GM10248 (cell line): Measurements from ENCODE around the gene SERINC2.
A peak's percentile ranks its signal among the peaks of the same experiment; 100 is the strongest.

Experiments used
- CTCF ChIA-PET: fragments of 300-600 bp; sonication (Branson Sonifier 250); formaldehyde crosslinking; extraction: SDS; loops from one replicate; lab custom pipeline; 2021; ENCODE audit warnings: antibody characterized with exemption; lab: Yijun Ruan, JAX
- POLR2A ChIA-PET: fragments of 350-650 bp; sonication (Branson Sonifier 250); formaldehyde crosslinking; extraction: SDS; loops from one replicate; lab custom pipeline; 2020; ENCODE audit warnings: antibody characterized with exemption; lab: Yijun Ruan, JAX
- DNase-seq: peaks from one replicate; pipeline ENCODE4 v3.0.0; 2012; ENCODE audit errors: extremely low spot score
- TF ChIP-seq, protein P1 (sequence below): IDR thresholded peaks from 2 replicates; pipeline ENCODE4 v1.5.1; 2012; ENCODE audit warnings: mild to moderate bottlenecking, low read depth; ENCODE audit errors: extremely low read depth, missing control alignments, control extremely low read depth

Gene SERINC2

DNA sequence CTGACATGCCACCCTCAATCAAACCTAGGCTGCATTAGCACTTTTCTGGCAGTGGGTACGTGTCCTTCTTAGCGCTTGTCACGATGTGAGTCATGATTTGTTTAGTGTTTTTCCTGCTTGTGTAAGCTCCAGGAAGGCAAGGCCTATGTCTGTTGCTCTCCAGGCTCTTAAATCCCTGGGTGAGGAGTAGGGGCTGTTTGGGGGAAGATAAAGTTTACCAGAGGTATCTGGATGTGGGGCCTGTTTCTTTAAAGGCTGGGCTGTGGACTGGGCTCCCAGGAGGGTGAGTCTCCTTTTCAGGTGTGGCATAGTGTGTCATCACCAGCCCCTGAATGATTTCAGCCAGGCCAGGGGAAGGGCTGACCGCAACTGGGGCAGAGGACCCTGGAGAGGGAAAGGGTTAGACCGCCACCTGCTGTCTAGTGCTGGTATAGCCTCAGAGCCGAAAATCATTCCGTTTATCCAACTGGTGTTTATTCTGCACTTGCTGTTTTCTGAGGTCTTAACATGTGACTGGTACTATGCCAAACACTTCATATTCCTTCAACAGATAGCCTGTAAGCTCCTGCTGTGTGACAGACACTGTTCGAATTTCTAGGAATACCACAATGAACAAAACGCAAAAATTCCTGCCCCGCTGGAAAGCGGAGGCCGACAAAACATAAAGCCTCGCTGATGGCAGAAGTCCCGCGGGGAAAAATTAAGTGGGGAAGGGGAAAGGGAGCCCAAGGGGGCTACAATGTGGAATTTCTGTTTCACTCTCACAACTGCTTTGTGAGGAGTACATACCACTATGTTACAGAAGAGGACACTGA is 9.7 kb downstream of the SERINC2 start:
- DNase-seq: peak; percentile 78
- CTCF ChIA-PET: interaction anchor here (0.6 to 9.5 kb wide), 26 partner anchors 8 to 265 kb away, joined by 3 to 95 read pairs (median 3); partner anchors contain the start of genes SNRNP40 and ZCCHC17
- TF ChIP-seq, protein P1, sequence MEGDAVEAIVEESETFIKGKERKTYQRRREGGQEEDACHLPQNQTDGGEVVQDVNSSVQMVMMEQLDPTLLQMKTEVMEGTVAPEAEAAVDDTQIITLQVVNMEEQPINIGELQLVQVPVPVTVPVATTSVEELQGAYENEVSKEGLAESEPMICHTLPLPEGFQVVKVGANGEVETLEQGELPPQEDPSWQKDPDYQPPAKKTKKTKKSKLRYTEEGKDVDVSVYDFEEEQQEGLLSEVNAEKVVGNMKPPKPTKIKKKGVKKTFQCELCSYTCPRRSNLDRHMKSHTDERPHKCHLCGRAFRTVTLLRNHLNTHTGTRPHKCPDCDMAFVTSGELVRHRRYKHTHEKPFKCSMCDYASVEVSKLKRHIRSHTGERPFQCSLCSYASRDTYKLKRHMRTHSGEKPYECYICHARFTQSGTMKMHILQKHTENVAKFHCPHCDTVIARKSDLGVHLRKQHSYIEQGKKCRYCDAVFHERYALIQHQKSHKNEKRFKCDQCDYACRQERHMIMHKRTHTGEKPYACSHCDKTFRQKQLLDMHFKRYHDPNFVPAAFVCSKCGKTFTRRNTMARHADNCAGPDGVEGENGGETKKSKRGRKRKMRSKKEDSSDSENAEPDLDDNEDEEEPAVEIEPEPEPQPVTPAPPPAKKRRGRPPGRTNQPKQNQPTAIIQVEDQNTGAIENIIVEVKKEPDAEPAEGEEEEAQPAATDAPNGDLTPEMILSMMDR: peak; percentile 81
- POLR2A ChIA-PET: no interaction called here

GRCh38 chr1:31423418-31423947 is 10.5 kb downstream of the SERINC2 start:
- POLR2A ChIA-PET: no interaction called here
- TF ChIP-seq, protein P1: no peak

DNA sequence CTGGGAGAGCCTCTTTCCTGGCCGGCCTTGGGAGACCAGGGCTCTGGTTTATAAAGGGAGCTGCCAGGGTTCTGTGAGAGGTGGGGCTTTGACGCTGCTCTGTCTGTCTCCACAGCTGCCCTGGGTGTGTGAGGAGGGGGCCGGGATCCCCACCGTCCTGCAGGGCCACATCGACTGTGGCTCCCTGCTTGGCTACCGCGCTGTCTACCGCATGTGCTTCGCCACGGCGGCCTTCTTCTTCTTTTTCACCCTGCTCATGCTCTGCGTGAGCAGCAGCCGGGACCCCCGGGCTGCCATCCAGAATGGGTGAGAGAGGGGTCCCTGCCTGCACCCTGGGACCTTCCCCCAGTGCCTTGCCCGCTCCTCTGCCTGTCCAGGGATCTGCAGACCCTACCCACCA is 11.6 kb downstream of the SERINC2 start:
- TF ChIP-seq, protein P1: no peak
- ChIA-PET CTCF (interaction anchor here (1.4 to 9.5 kb wide), 3 partner anchors 28 to 144 kb away, joined by 3 to 95 read pairs (median 61); no protein-coding TSS in a partner anchor), POLR2A (no interaction called here)
- no peak for DNase-seq

More at GRCh38 chr1:31423418-31423947, 10.5 kb downstream of the SERINC2 start:
- peak; percentile 68 for DNase-seq
- CTCF ChIA-PET: interaction anchor here (0.6 to 9.5 kb wide), 16 partner anchors 12 to 266 kb away, joined by 3 to 95 read pairs (median 4); no protein-coding TSS in a partner anchor

DNA sequence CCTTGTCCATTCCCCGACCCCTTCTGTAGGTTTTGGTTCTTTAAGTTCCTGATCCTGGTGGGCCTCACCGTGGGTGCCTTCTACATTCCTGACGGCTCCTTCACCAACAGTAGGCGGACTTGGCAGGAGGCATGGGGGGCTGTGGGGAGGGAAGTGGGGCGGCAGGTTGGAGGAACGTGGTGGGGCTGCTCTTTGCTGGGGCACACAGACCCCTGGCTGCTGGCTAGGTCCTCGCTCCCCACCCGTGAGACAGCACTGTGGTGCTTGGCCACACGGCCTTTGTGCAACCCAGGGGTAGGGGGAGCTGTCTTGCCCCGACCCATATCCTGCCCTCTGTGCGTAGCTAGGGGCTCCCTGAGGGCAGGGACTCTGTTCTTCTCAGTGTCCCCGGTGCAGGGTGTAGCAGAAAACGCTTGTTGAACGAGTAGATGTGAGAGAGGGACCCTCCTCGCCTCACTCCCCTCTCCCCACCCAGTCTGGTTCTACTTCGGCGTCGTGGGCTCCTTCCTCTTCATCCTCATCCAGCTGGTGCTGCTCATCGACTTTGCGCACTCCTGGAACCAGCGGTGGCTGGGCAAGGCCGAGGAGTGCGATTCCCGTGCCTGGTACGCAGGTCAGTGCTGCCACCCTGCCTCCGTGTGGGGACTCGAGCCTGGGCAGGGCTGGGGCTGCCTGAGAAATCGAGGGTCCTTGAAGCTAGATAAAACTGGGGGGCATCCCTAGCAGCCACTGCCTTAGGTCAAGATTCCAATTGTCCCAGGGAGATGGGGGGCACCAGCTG is 12.5 kb downstream of the SERINC2 start:
- ChIA-PET POLR2A (no interaction called here), CTCF (interaction anchor here (1.0 to 9.5 kb wide), 3 partner anchors 29 to 241 kb away, joined by 3 to 95 read pairs (median 61); no protein-coding TSS in a partner anchor)

DNA sequence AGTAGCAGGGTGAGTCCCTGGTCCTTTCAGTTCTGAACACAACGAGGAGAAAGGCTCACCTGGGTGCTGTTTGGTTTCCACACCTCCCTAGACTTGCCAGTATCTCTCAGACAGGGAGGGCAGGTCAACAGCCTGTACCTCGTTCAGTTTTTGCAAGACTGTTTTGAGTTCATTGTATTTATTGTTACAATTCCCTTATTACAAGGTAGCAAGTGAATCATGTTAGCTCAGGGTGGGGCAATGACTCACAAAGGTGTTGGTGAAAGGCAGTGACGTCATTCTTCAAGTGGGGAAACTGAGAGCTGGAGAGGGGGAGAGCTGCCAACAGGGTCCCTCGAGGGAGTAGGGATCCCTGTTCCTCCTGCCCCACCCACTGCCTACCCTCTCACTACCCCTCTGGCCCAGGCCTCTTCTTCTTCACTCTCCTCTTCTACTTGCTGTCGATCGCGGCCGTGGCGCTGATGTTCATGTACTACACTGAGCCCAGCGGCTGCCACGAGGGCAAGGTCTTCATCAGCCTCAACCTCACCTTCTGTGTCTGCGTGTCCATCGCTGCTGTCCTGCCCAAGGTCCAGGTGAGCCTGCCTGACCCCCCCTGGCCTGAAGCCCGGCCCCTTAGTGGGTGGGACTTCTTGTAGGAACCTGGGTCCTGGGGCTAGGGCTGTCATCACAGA is 13.4 kb downstream of the SERINC2 start:
- POLR2A ChIA-PET: no interaction called here
- no peak for DNase-seq
- TF ChIP-seq, protein P1: no peak
- CTCF ChIA-PET: interaction anchor here (1.0 to 9.5 kb wide), 4 partner anchors 30 to 242 kb away, joined by 3 to 95 read pairs (median 32); no protein-coding TSS in a partner anchor

More for the DNA sequence above, 12.5 kb downstream of the SERINC2 start:
- TF ChIP-seq, protein P1: no peak
- DNase-seq: no peak

GRCh38 chr1:31427322-31427721 is 14.3 kb downstream of the SERINC2 start:
- CTCF ChIA-PET: interaction anchor here (1.4 kb wide), 1 partner anchor 211 kb away, joined by 3 read pairs; no protein-coding TSS in a partner anchor
- no peak for DNase-seq
- POLR2A ChIA-PET: interaction anchor here (0.7 kb wide), 1 partner anchor 34 kb away, joined by 5 read pairs; no protein-coding TSS in a partner anchor
- TF ChIP-seq, protein P1: no peak
